Ramos (cell line): Measurements from ENCODE around the gene KLK10.

Experiments
- in situ Hi-C: fragments of 300-500 bp; cut with MboI; formaldehyde crosslinking; loops from one replicate; pipeline ENCODE4 v1.14.3; 2022; ENCODE audit warnings: low sequenced_read_pairs; ENCODE audit not compliant: unreplicated experiment

KLK10 gene

DNA sequence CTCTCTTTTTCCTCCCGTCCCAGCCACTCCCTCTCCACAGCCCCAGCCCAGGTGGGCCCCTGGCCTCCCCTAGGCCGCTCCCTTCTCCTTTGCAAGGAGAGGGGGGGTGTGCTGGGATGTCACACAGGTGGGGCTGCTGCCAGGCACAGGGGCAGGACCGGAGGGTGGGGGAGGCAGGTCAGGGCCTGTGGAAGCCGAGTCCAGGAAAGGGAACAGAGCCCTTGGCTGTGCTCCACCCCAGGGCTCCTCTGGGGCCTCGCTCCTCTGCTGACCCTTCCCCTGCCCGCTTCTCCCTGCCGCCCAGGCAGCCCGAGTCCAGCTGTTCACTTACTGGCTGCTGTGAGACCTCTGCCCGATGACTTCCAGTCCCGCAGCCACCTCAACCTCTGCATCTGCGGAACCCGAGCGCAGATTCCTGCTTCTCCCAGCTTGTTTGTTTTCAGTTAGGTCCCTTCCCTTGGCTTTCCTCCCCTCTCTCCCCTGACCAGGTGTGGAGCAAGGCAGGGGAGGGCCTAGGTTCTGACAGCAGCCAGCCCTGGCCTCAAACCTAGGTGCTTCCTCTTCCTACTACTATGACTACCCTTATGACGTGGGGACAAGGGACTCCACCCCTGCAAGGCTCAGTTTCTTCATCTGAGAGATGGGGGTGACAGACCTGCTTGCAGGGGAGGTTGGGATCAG, 7.8 kb upstream of the KLK10 start:
- in situ Hi-C loops: no loop called here

DNA sequence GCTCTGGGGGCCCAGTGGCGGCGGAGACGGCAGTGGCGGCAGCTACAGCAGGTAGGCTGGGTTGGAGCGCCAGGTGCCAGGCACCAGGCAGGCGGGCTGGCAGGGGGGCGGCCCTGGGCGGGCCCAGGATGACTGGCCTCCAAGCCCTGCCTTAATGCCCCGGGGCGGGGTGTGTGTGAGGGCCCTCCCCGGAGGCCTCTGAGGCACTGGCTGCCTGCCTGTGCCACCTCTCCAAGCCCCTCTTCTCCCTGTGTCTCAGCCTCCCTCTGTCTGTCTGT, 7.0 kb upstream of the KLK10 start, which contains the start of gene KLK11:
Gene KLK11, minus strand, starts transcription at position 63 of the 278 bp plus-strand sequence. CDS start 985 bp downstream, outside the sequence.
- in situ Hi-C loops: no loop called here

DNA sequence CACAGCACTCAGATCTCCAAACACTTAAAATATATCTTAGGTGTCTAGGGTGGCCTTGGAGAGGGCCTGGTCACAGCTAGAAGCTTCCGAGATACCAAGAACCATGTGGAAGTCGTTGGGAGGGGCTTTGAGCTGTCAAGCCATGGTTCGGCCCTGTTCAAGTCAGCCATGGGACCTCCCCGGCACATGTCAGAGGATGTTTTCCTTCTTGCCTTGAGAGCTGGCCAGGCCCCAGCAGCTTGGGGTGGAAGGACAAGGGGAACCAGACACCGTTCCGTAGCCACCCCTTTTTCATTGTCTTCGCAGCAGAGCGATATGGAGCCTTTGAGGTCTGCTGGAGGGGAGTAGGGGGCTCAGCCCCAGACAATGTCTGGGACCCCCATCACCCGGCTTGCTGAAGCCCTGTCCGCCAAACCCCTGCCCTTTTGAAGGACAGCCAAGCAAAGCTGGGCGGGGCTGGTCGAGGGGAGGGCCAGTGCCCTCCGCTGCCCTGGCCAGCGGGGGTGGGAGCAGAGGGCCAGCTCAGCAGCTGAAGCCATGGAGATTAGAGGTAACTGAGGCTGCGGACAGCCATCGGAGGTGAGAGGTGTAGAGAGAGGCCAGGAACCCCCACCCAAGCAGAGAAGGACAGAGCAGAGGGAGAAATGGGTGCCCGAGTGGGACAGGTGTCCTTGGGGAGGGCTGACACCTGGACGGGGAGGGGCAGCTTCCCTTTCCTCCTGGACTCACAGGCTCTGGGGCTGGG, 6.5 kb upstream of the KLK10 start:
- in situ Hi-C loops: no loop called here

GRCh38 chr19:51025401-51025800, 5.9 kb upstream of the KLK10 start:
- in situ Hi-C loops: no loop called here

DNA sequence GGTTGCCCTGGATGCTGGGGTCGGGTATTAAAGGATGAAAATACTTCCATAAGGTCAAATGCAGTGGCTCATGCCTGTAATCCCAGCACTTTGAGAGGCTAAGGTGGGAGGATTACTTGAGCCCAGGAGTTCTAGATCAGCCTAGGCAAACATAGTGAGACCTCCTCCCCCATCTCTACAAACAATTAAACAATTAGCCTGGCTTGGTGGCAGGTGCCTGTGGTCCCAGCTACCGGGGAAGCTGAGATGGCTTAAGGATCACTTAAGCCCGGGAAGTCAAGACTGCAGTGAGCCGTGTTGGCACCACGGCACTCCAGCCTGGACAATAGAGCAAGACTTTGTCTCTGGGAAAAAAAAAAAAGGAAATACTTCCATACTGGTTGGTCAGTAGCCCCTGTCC, 5.4 kb upstream of the KLK10 start:
- in situ Hi-C loops: no loop called here

DNA sequence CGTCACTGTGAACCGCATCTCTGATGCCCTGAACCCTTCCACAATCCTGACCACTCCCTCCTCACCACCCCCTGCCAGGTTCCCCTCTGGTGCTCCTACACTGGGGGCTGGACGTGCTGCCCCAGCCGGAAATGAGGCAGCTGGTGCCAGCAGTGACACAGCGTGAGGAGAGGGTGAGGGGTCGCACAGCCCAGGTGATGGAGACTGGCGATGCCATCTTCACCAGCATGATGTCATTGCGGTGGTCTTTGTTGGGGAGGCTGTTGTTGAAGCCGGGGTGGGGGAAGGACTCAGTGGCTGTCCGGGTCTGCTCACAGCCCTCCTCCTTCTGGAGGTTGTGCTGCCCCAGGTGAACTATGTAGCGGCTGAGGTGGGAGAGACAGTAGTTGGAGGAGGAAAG, 4.4 kb upstream of the KLK10 start:
- in situ Hi-C loops: no loop called here

- in situ Hi-C loops: no loop called here
Observed at GRCh38 chr19:51022526-51022925, 3.0 kb upstream of the KLK10 start.

- in situ Hi-C loops: no loop called here
Observed at GRCh38 chr19:51020988-51021651, 1.6 kb upstream of the KLK10 start.

DNA sequence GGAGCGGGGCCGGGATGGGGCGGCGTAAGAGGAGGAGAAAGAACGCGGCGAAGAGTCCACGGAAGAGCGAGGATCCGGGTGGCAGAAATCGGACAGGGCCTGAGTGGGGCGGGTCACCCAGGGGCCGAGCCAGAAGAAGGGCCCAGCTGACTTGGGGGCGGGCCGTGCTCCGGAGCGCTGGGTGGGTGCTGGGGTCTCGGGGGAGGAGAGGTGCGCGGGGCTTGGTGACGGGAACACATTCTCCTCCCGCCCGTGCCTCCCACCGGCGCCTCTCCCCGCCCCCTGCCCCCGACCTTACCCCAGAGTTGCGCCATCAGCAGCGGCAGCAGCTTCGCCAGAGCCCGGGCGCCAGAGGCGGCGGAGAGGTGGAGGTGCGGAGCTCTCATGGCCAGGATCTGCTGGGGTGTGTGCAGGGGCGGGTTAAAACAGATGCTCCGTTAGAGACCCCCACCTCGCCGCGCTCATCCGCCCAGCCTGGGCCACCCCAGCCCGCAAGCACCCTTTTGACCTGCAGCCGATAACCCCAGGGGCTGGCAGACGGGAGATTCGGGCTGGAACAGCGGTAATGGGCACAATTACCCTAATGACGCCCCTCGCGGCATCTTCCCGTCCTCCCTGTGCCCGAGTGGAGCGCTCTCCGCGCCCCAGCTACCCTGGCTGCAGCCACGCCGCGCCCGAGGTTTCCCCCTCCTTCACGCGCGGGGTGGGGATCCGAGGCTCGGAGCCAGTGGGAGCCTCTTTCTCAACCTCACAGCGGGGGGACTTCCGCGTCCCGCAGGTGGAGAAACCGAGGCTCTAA, 565 bp downstream of the KLK10 start:
- in situ Hi-C loops: no loop called here

- in situ Hi-C loops: no loop called here
Observed at GRCh38 chr19:51016798-51017683, 2.5 kb downstream of the KLK10 start.

- in situ Hi-C loops: no loop called here
Observed at GRCh38 chr19:51015691-51016267, 3.7 kb downstream of the KLK10 start.

GRCh38 chr19:51014242-51014641, 5.3 kb downstream of the KLK10 start:
- in situ Hi-C loops: no loop called here

DNA sequence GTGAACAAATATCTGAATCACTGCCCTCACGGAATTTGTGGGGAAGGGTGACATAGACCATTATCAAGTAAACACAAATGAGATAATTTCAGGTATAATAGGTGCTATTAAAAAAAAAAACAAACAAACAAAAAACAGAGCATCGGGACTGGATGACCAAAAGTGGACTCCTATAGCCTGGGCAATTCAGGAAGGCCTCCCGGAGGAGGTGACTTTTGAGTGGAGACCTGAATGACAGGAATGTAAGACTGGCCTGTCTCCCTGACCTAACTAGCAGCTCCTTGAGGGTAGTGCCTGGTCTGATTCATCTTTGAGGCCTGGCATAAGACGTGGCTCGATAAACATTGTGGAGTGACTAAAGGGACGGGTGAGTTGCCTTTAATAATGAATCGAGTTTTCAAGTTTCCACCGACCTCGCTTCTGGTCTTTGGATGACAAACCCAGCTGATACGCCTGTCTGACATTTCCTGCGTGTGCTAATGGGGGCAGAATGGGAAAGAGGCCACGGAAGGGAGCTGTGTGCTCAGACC, 6.8 kb downstream of the KLK10 start:
- in situ Hi-C loops: no loop called here

GRCh38 chr19:51010066-51010795, 9.3 kb downstream of the KLK10 start:
- in situ Hi-C loops: no loop called here

- in situ Hi-C loops: no loop called here
Observed at GRCh38 chr19:51009061-51009891, 10.2 kb downstream of the KLK10 start.

GRCh38 chr19:51007488-51007887, 12.0 kb downstream of the KLK10 start:
- in situ Hi-C loops: no loop called here

GRCh38 chr19:51006406-51006805, 13.1 kb downstream of the KLK10 start:
- in situ Hi-C loops: no loop called here

DNA sequence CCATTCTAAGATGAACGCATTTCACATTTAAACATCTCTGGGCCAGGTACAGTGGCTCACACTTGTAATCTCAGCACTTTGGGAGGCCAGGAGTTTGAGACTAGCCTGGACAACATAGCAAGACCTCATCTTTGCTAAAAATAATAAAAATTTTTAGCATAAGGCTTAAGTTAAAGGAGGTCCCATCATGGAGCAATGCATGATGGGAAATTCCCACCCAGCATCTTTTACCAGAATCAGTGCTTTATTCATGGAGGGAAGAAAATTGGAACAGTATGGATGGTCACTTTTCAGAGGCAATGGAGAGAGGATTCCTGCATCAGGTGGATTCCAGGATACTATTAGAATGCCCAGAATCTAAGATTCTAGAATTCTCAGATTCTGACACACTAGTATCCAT, 14.3 kb downstream of the KLK10 start:
- in situ Hi-C loops: no loop called here
